Activated T-cell treated with anti-CD3 and anti-CD28 coated beads for 4 hours (primary cell): ENCODE data around the gene FOXP1.

Experiments used
- DNase-seq: peaks from one replicate; pipeline ENCODE4 v3.0.0-alpha.2; 2020

FOXP1 gene

GRCh38 chr3:71392251-71392650, 191.3 kb downstream of the FOXP1 start:
- no peak for DNase-seq

GRCh38 chr3:71391361-71391760, 192.2 kb downstream of the FOXP1 start:
- DNase-seq: no peak

GRCh38 chr3:71389911-71390573, 193.5 kb downstream of the FOXP1 start:
- no peak for DNase-seq

- DNase-seq: no peak
These were observed 194.3 kb downstream of the FOXP1 start for GRCh38 chr3:71389191-71389590.

- DNase-seq: no peak
These were observed 194.9 kb downstream of the FOXP1 start for GRCh38 chr3:71388535-71389120.

- no peak for DNase-seq
These were observed 195.9 kb downstream of the FOXP1 start for GRCh38 chr3:71387586-71387985.

- no peak for DNase-seq
These were observed 198.5 kb downstream of the FOXP1 start for GRCh38 chr3:71384837-71385716.

- no peak for DNase-seq
These were observed 199.1 kb downstream of the FOXP1 start for GRCh38 chr3:71384388-71384787.

- no peak for DNase-seq
These were observed 203.4 kb downstream of the FOXP1 start for GRCh38 chr3:71380096-71380495.

- no peak for DNase-seq
These were observed 205.0 kb downstream of the FOXP1 start for GRCh38 chr3:71378509-71378908.

- no peak for DNase-seq
These were observed 206.6 kb downstream of the FOXP1 start for GRCh38 chr3:71376911-71377310.

- no peak for DNase-seq
These were observed 207.0 kb downstream of the FOXP1 start for GRCh38 chr3:71376503-71376902.

- DNase-seq: no peak
These were observed 208.9 kb downstream of the FOXP1 start for GRCh38 chr3:71374582-71374981.

- no peak for DNase-seq
These were observed 210.5 kb downstream of the FOXP1 start for GRCh38 chr3:71372911-71373637.

GRCh38 chr3:71372241-71372768, 211.2 kb downstream of the FOXP1 start:
- DNase-seq: no peak

- no peak for DNase-seq
These were observed 212.2 kb downstream of the FOXP1 start for GRCh38 chr3:71371282-71371681.

- no peak for DNase-seq
These were observed 213.1 kb downstream of the FOXP1 start for GRCh38 chr3:71370467-71370866.

GRCh38 chr3:71369701-71370391, 213.7 kb downstream of the FOXP1 start:
- DNase-seq: no peak

GRCh38 chr3:71366988-71367604, 216.4 kb downstream of the FOXP1 start:
- DNase-seq: no peak

- no peak for DNase-seq
These were observed 222.1 kb downstream of the FOXP1 start for GRCh38 chr3:71361334-71361890.

GRCh38 chr3:71360764-71361163, 222.8 kb downstream of the FOXP1 start:
- peak; percentile 25 for DNase-seq

- no peak for DNase-seq
These were observed 223.3 kb downstream of the FOXP1 start for GRCh38 chr3:71360180-71360579.
